CD4-positive, alpha-beta memory T cell (primary cell): ENCODE results near the gene RFTN1. TPM values are rescaled to one million over a fixed set of nuclear protein-coding genes. Genes with fewer than 3 reads are reported as not detected.
A peak's percentile ranks its signal among the peaks of the same experiment; 100 is the strongest.

Source experiments
- CTCF ChIA-PET: fragments of 350-600 bp; sonication (Branson Sonifier 250); formaldehyde crosslinking; loops from one replicate; lab custom pipeline; 2021; ENCODE audit warnings: inconsistent platforms; ENCODE audit not compliant: partially characterized antibody; lab: Charles Lee
- POLR2A ChIA-PET: fragments of 350-600 bp; sonication (Branson Sonifier 250); formaldehyde crosslinking; loops from one replicate; lab custom pipeline; 2021; ENCODE audit not compliant: partially characterized antibody; lab: Charles Lee
- DNase-seq, 5 donors: peaks; one replicate each; pipeline versions ENCODE4 v3.0.0 to v3.0.0-alpha.2; 2020 to 2022; ENCODE audit warnings: mixed read lengths in 1 of 5
- H3K27ac ChIP-seq: one replicate; pipeline ENCODE4 v1.7.0; 2013; ENCODE audit warnings: low read depth, low read length
- H3K27me3 ChIP-seq: 2 replicates; pipeline ENCODE4 v1.7.0; 2013; ENCODE audit warnings: mild to moderate bottlenecking, low read length, moderate library complexity; ENCODE audit not compliant: insufficient read depth
- H3K36me3 ChIP-seq: 2 replicates; pipeline ENCODE4 v1.7.0; 2013; ENCODE audit warnings: mild to moderate bottlenecking, low read length, moderate library complexity; ENCODE audit not compliant: insufficient read depth
- H3K4me1 ChIP-seq: 2 replicates; pipeline ENCODE4 v1.7.0; 2013; ENCODE audit warnings: mild to moderate bottlenecking, low read length, moderate library complexity; ENCODE audit not compliant: insufficient read depth
- H3K4me3 ChIP-seq, 2 donors: one replicate each; pipeline ENCODE4 v1.7.0; 2013; ENCODE audit warnings: low read length in 2 of 2, mild to moderate bottlenecking in 1 of 2
- H3K9me3 ChIP-seq, 2 donors: one replicate each; pipeline ENCODE4 v1.7.0; 2013; ENCODE audit warnings: low read length in 2 of 2, control low read depth in 1 of 2; ENCODE audit not compliant: control insufficient read depth in 1 of 2
- H3K27ac Mint-ChIP-seq, 7 donors: one replicate each; pipeline ENCODE4 v1.8.0; 2020 to 2021; ENCODE audit warnings: mixed read lengths in 7 of 7, mild to moderate bottlenecking in 6 of 7, inconsistent platforms in 3 of 7, moderate library complexity in 3 of 7
- H3K27me3 Mint-ChIP-seq, 2 donors: one replicate each; pipeline ENCODE4 v1.8.0; 2020 to 2021; ENCODE audit warnings: mixed read lengths in 2 of 2
- H3K36me3 Mint-ChIP-seq, 2 donors: one replicate each; pipeline ENCODE4 v1.8.0; 2020 to 2021; ENCODE audit warnings: mixed read lengths in 2 of 2, inconsistent platforms in 1 of 2, mild to moderate bottlenecking in 1 of 2
- H3K4me1 Mint-ChIP-seq, 4 donors: one replicate each; pipeline ENCODE4 v1.8.0; 2020 to 2021; ENCODE audit warnings: mixed read lengths in 4 of 4, mild to moderate bottlenecking in 1 of 4
- H3K4me3 Mint-ChIP-seq, 8 donors: one replicate each; pipeline ENCODE4 v1.8.0; 2020 to 2021; ENCODE audit warnings: mixed read lengths in 8 of 8, mild to moderate bottlenecking in 7 of 8, moderate library complexity in 6 of 8, inconsistent platforms in 3 of 8
- H3K9me3 Mint-ChIP-seq, 8 donors: one replicate each; pipeline ENCODE4 v1.8.0; 2020 to 2021; ENCODE audit warnings: mixed read lengths in 8 of 8, mild to moderate bottlenecking in 5 of 8, inconsistent platforms in 3 of 8, moderate library complexity in 1 of 8
- intact Hi-C: fragments of 100-400 bp; cut with micrococcal nuclease; formaldehyde crosslinking; loops from one replicate; pipeline ENCODE4 v1.15.1; 2023
- polyA plus RNA-seq, 2 donors: library from polyadenylated mRNA; unstranded; fragments of 300-500 nt; fragmentation: Illumina TruSeq; gene quantifications; one replicate each; pipeline ENCODE4 v1.2.3, GENCODE V29; 2021
- total RNA-seq, 2 experiments: library from RNA; stranded (reverse); gene quantifications; one replicate each; pipeline ENCODE4 v1.2.3, GENCODE V29; 2021

Gene RFTN1
- total and polyA plus RNA-seq, 4 experiments from 2014 or later, result 38.3 to 59.7 (median 52.0) TPM

DNA sequence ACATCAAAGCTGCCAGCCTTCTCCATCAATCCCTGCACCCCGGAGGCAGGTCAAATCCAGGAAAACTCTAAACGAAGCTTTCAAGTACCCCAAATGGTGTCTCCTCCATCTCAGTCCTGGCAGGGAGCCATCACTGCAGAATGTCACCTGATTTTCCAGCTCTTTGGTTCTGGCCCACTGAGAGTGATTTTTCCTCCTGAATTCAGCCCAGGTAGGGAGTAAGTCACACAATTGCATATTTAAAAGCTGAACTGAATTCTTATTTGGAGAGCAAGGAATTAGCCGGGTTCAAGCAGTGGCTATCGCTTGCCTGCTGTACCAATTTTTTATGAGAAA lies 5.3 kb downstream of the RFTN1 start:
- no peak for DNase-seq
- H3K36me3 ChIP-seq, result peaks cover 4% of the 10 kb centered on the region
- H3K4me3 ChIP-seq, result no peak overlapping the region
- POLR2A ChIA-PET, result interaction anchor here (0.9 to 1.2 kb wide), 5 partner anchors 8 to 218 kb away, joined by 3 to 6 read pairs (median 4); no protein-coding TSS in a partner anchor
- H3K4me1 ChIP-seq, result peaks cover 62% of the 10 kb centered on the region
- Mint-ChIP-seq H3K4me3 (peak overlapping the region in 7 of 8 donors; percentile 17 to 76 (median 57)), H3K27me3 (no peaks in the 10 kb centered on the region), H3K36me3 (peaks cover 16 to 29% of the 10 kb centered on the region in 2 donors), H3K27ac (peak overlapping the region; percentile 58 to 97 (median 85)), H3K9me3 (peaks cover 0 to 2% (median 0%) of the 10 kb centered on the region in 8 donors), H3K4me1 (peaks cover 54 to 93% (median 69%) of the 10 kb centered on the region in 4 donors)
- intact Hi-C loops, result no loop called here
- no peaks in the 10 kb centered on the region for H3K27me3 ChIP-seq
- H3K9me3 ChIP-seq, result no peaks in the 10 kb centered on the region
- H3K27ac ChIP-seq, result peak overlapping the region; percentile 12
- CTCF ChIA-PET, result interaction anchor here (0.7 to 1.1 kb wide), 3 partner anchors 12 to 171 kb away, joined by 3 to 4 read pairs (median 4); no protein-coding TSS in a partner anchor

DNA sequence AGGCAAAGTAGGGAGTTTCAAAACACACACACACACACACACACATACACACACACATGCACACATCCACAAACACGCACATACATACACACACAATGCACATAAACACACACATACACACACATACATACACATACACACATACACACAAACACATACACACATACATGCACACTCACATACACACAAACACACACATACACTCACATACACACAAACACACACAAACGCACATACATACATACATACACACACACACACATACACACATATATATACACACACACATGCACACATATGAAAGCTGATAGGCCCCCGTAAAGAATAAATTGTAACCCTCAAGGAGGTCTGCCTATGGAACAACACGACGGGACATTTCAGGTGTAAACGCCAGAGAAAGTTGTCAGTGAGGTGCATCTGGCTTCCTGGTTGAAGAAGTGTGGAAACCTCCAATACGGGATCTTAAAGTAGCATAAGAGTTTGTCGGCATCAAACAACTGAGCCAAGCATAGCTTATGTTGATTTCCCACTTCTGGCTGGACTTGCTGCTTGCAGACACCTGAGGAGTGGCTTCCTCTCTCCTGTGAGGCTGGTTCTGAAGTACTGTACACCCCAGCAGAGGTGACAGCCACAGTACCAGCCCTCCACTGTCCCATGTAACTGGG lies 5.8 kb downstream of the RFTN1 start:
- CTCF ChIA-PET, result interaction anchor here (0.7 to 1.0 kb wide), 2 partner anchors 12 to 14 kb away, joined by 3 to 4 read pairs; no protein-coding TSS in a partner anchor
- H3K36me3 Mint-ChIP-seq, result peaks cover 20 to 27% of the 10 kb centered on the region in 2 donors
- Histone ChIP-seq H3K27ac (peak overlapping the region; percentile 12), H3K9me3 (no peaks in the 10 kb centered on the region), H3K27me3 (no peaks in the 10 kb centered on the region), H3K4me3 (no peak overlapping the region), H3K4me1 (peaks cover 62% of the 10 kb centered on the region), H3K36me3 (peaks cover 4% of the 10 kb centered on the region)
- peak overlapping the region; percentile 75 to 97 (median 85) for H3K27ac Mint-ChIP-seq
- H3K4me3 Mint-ChIP-seq, result peak overlapping the region in 7 of 8 donors; percentile 17 to 76 (median 57)
- peaks cover 55 to 93% (median 69%) of the 10 kb centered on the region in 4 donors for H3K4me1 Mint-ChIP-seq
- POLR2A ChIA-PET, result interaction anchor here (0.9 to 1.2 kb wide), 5 partner anchors 9 to 217 kb away, joined by 3 to 6 read pairs (median 4); no protein-coding TSS in a partner anchor
- intact Hi-C loops, result no loop called here
- H3K27me3 Mint-ChIP-seq, result no peaks in the 10 kb centered on the region
- H3K9me3 Mint-ChIP-seq, result peaks cover 0 to 2% (median 0%) of the 10 kb centered on the region in 8 donors
- DNase-seq, result no peak

- H3K27me3 Mint-ChIP-seq, result no peaks in the 10 kb centered on the region
- POLR2A ChIA-PET, result interaction anchor here (0.8 to 1.6 kb wide), 3 partner anchors 17 to 220 kb away, joined by 3 read pairs; no protein-coding TSS in a partner anchor
- CTCF ChIA-PET, result no interaction called here
- peak overlapping the region in 6 of 7 donors; percentile 3 to 90 (median 77) for H3K27ac Mint-ChIP-seq
- Histone ChIP-seq H3K36me3 (peaks cover 4% of the 10 kb centered on the region), H3K9me3 (no peaks in the 10 kb centered on the region), H3K4me3 (no peak overlapping the region), H3K4me1 (peaks cover 56% of the 10 kb centered on the region), H3K27me3 (no peaks in the 10 kb centered on the region), H3K27ac (no peak overlapping the region)
- H3K9me3 Mint-ChIP-seq, result peaks cover 0 to 2% (median 0%) of the 10 kb centered on the region in 8 donors
- peaks cover 54 to 90% (median 67%) of the 10 kb centered on the region in 4 donors for H3K4me1 Mint-ChIP-seq
- intact Hi-C loops, result no loop called here
- peak overlapping the region in 1 of 8 donors; percentile 72 for H3K4me3 Mint-ChIP-seq
- DNase-seq, result no peak
- peaks cover 24% of the 10 kb centered on the region in 2 donors for H3K36me3 Mint-ChIP-seq
These were observed 6.5 kb downstream of the RFTN1 start for GRCh38 chr3:16506884-16507577.

- Histone ChIP-seq H3K27ac (no peak overlapping the region), H3K27me3 (no peaks in the 10 kb centered on the region), H3K4me1 (peaks cover 51% of the 10 kb centered on the region), H3K4me3 (no peak overlapping the region), H3K9me3 (no peaks in the 10 kb centered on the region), H3K36me3 (peaks cover 4% of the 10 kb centered on the region)
- POLR2A ChIA-PET, result interaction anchor here (0.8 to 1.6 kb wide), 2 partner anchors 162 to 220 kb away, joined by 3 read pairs; no protein-coding TSS in a partner anchor
- Mint-ChIP-seq H3K9me3 (peaks cover 0 to 2% (median 0%) of the 10 kb centered on the region in 8 donors), H3K36me3 (peaks cover 24 to 25% of the 10 kb centered on the region in 2 donors), H3K4me1 (peaks cover 51 to 84% (median 61%) of the 10 kb centered on the region in 4 donors), H3K4me3 (no peak overlapping the region), H3K27me3 (no peaks in the 10 kb centered on the region), H3K27ac (no peak overlapping the region)
- CTCF ChIA-PET, result no interaction called here
- intact Hi-C loops, result no loop called here
- no peak for DNase-seq
These were observed 7.0 kb downstream of the RFTN1 start for GRCh38 chr3:16506451-16506850.

DNA sequence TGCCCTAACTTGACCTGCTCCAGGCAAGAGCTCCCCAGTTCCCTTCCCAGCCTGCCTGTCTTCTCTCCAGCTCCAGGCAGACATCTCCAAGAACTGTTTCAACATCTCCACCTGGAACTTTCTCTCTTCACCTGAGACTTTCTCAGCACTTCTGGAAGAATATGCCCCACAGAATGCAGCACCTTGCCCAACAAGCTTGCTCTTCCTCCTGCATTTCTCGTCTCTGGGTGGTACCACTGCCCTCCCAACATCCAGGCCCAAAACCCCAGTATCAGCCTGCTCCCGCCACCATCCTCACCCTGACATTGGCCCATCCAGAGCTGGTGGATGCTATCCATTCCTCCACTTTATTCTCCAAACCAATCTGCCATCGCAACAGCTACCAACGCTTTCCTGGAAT lies 8.8 kb downstream of the RFTN1 start:
- no peaks in the 10 kb centered on the region for H3K27me3 Mint-ChIP-seq
- CTCF ChIA-PET, result interaction anchor here (1.5 kb wide), 1 partner anchor 239 kb away, joined by 3 read pairs; no protein-coding TSS in a partner anchor
- Histone ChIP-seq H3K27me3 (no peaks in the 10 kb centered on the region), H3K27ac (no peak overlapping the region), H3K36me3 (peaks cover 4% of the 10 kb centered on the region), H3K4me1 (peaks cover 33% of the 10 kb centered on the region), H3K4me3 (no peak overlapping the region), H3K9me3 (no peaks in the 10 kb centered on the region)
- peaks cover 30 to 36% of the 10 kb centered on the region in 2 donors for H3K36me3 Mint-ChIP-seq
- POLR2A ChIA-PET, result interaction anchor here (1.2 kb wide), 1 partner anchor 9 kb away, joined by 5 read pairs; no protein-coding TSS in a partner anchor
- peak overlapping the region in 2 of 7 donors; percentile 31 to 68 for H3K27ac Mint-ChIP-seq
- no peak for DNase-seq
- H3K9me3 Mint-ChIP-seq, result peaks cover 0 to 2% (median 0%) of the 10 kb centered on the region in 8 donors
- H3K4me1 Mint-ChIP-seq, result peaks cover 44 to 72% (median 50%) of the 10 kb centered on the region in 4 donors
- intact Hi-C loops, result no loop called here
- no peak overlapping the region for H3K4me3 Mint-ChIP-seq

DNA sequence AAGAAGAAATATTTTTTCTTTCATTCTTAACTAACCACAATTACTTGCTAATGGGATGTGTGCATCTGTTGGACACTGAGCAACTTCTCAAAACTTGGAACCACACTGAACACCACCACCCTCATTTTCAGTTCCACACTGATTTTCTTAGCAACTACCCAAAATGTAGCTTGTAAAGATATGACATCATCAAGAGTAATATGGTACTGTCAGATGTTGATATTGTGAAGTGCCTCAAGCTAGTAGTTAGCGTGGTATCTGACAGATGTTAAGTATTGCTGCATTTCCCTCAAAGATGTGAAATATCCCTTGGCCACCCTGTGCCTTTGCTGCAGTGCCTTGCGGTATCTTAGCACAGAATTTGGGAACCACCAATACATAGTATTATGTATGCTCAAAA lies 9.3 kb downstream of the RFTN1 start:
- no peak overlapping the region for H3K4me3 Mint-ChIP-seq
- DNase-seq, result no peak
- H3K9me3 Mint-ChIP-seq, result peaks cover 0 to 2% (median 0%) of the 10 kb centered on the region in 8 donors
- H3K4me3 ChIP-seq, result no peak overlapping the region
- intact Hi-C loops, result no loop called here
- H3K9me3 ChIP-seq, result no peaks in the 10 kb centered on the region
- H3K4me1 Mint-ChIP-seq, result peaks cover 40 to 68% (median 47%) of the 10 kb centered on the region in 4 donors
- peaks cover 30% of the 10 kb centered on the region for H3K4me1 ChIP-seq
- no peak overlapping the region for H3K27ac ChIP-seq
- H3K27ac Mint-ChIP-seq, result no peak overlapping the region
- ChIA-PET CTCF (interaction anchor here (1.5 kb wide), 1 partner anchor 238 kb away, joined by 3 read pairs; no protein-coding TSS in a partner anchor), POLR2A (interaction anchor here (1.2 kb wide), 1 partner anchor 8 kb away, joined by 5 read pairs; no protein-coding TSS in a partner anchor)
- no peaks in the 10 kb centered on the region for H3K27me3 Mint-ChIP-seq
- H3K36me3 ChIP-seq, result peaks cover 4% of the 10 kb centered on the region
- H3K36me3 Mint-ChIP-seq, result peaks cover 30 to 37% of the 10 kb centered on the region in 2 donors
- H3K27me3 ChIP-seq, result no peaks in the 10 kb centered on the region
